KMS-11 (cell line): ENCODE measurements around the gene CROCC2.

Source experiments
- H2AFZ ChIP-seq: fragments of 200-600 bp; sonication (generic); 2 replicates; pipeline ENCODE4 v1.6.1; 2016; ENCODE audit warnings: antibody characterized with exemption, mixed run types, low read depth
- H3K27ac ChIP-seq: fragments of 200-600 bp; sonication (generic); 2 replicates; pipeline ENCODE4 v1.6.1; 2016; ENCODE audit warnings: mild to moderate bottlenecking, mixed run types
- H3K27me3 ChIP-seq: fragments of 200-600 bp; sonication (generic); 2 replicates; pipeline ENCODE4 v1.6.1; 2017; ENCODE audit warnings: mild to moderate bottlenecking, low read depth, mixed run types, moderate library complexity; ENCODE audit not compliant: insufficient read depth
- H3K36me3 ChIP-seq: fragments of 200-600 bp; sonication (generic); 2 replicates; pipeline ENCODE4 v1.6.1; 2017; ENCODE audit warnings: mild to moderate bottlenecking, mixed run types; ENCODE audit not compliant: insufficient read depth
- H3K4me1 ChIP-seq: fragments of 200-600 bp; sonication (generic); 2 replicates; pipeline ENCODE4 v1.6.1; 2016; ENCODE audit warnings: mild to moderate bottlenecking, low read depth, mixed run types; ENCODE audit not compliant: poor library complexity, severe bottlenecking
- H3K4me2 ChIP-seq: fragments of 200-600 bp; sonication (generic); 2 replicates; pipeline ENCODE4 v1.7.0; 2016; ENCODE audit warnings: mild to moderate bottlenecking, mixed run types
- H3K4me3 ChIP-seq: fragments of 200-600 bp; sonication (generic); IDR thresholded peaks from 2 replicates; pipeline ENCODE4 v1.6.1; 2017; ENCODE audit warnings: low read depth, low read length, mixed read lengths; ENCODE audit not compliant: insufficient read depth
- H3K79me2 ChIP-seq: fragments of 200-600 bp; sonication (generic); 2 replicates; pipeline ENCODE4 v1.6.1; 2016; ENCODE audit warnings: low read depth, mixed run types; ENCODE audit not compliant: insufficient read depth
- H3K9ac ChIP-seq: fragments of 200-600 bp; sonication (generic); 2 replicates; pipeline ENCODE4 v1.6.1; 2016; ENCODE audit warnings: mild to moderate bottlenecking, mixed run types
- H4K20me1 ChIP-seq: fragments of 200-600 bp; sonication (generic); 2 replicates; pipeline ENCODE4 v1.6.1; 2016; ENCODE audit warnings: mild to moderate bottlenecking, mixed run types; ENCODE audit not compliant: insufficient read depth
- TF ChIP-seq, protein P1 (sequence below): fragments of 200-600 bp; sonication (generic); conservative IDR thresholded peaks from 2 replicates; pipeline ENCODE4 v1.6.1; 2017; ENCODE audit warnings: low read depth, mild to moderate bottlenecking, antibody characterized with exemption, low read length, moderate library complexity, mixed read lengths

The CROCC2 gene

GRCh38 chr2:241007111-241007510 lies 101.0 kb downstream of the CROCC2 start:
- H3K4me3 ChIP-seq, result no peak overlapping the region
- peaks cover 21% of the 10 kb centered on the region; the same call in 1 of the 2 replicates for H3K27me3 ChIP-seq
- no peak overlapping the region for H3K9ac ChIP-seq
- H3K27ac ChIP-seq, result no peak overlapping the region
- H3K79me2 ChIP-seq, result no peaks in the 10 kb centered on the region
- no peaks in the 10 kb centered on the region for H4K20me1 ChIP-seq
- H3K36me3 ChIP-seq, result no peaks in the 10 kb centered on the region
- no peak overlapping the region for H2AFZ ChIP-seq
- H3K4me1 ChIP-seq, result no peaks in the 10 kb centered on the region
- TF ChIP-seq, protein P1, sequence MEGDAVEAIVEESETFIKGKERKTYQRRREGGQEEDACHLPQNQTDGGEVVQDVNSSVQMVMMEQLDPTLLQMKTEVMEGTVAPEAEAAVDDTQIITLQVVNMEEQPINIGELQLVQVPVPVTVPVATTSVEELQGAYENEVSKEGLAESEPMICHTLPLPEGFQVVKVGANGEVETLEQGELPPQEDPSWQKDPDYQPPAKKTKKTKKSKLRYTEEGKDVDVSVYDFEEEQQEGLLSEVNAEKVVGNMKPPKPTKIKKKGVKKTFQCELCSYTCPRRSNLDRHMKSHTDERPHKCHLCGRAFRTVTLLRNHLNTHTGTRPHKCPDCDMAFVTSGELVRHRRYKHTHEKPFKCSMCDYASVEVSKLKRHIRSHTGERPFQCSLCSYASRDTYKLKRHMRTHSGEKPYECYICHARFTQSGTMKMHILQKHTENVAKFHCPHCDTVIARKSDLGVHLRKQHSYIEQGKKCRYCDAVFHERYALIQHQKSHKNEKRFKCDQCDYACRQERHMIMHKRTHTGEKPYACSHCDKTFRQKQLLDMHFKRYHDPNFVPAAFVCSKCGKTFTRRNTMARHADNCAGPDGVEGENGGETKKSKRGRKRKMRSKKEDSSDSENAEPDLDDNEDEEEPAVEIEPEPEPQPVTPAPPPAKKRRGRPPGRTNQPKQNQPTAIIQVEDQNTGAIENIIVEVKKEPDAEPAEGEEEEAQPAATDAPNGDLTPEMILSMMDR, result no peak
- no peak overlapping the region for H3K4me2 ChIP-seq

GRCh38 chr2:241007880-241008710 lies 102.0 kb downstream of the CROCC2 start:
- H3K79me2 ChIP-seq, result no peaks in the 10 kb centered on the region
- no peak overlapping the region for H3K4me2 ChIP-seq
- H3K36me3 ChIP-seq, result no peaks in the 10 kb centered on the region
- TF ChIP-seq, protein P1, result no peak
- H3K4me1 ChIP-seq, result no peaks in the 10 kb centered on the region
- no peak overlapping the region for H3K4me3 ChIP-seq
- no peak overlapping the region for H3K9ac ChIP-seq
- H3K27ac ChIP-seq, result no peak overlapping the region
- no peak overlapping the region for H2AFZ ChIP-seq
- H3K27me3 ChIP-seq, result peaks cover 24% of the 10 kb centered on the region; the same call in 1 of the 2 replicates
- H4K20me1 ChIP-seq, result no peaks in the 10 kb centered on the region

- Histone ChIP-seq H2AFZ (no peak overlapping the region), H3K27me3 (peaks cover 24% of the 10 kb centered on the region; the same call in 1 of the 2 replicates), H3K4me2 (no peak overlapping the region), H4K20me1 (no peaks in the 10 kb centered on the region), H3K27ac (no peak overlapping the region), H3K36me3 (no peaks in the 10 kb centered on the region), H3K4me3 (no peak overlapping the region), H3K79me2 (no peaks in the 10 kb centered on the region), H3K9ac (no peak overlapping the region), H3K4me1 (no peaks in the 10 kb centered on the region)
- TF ChIP-seq, protein P1, result no peak
Measured at GRCh38 chr2:241008711-241009121, 102.6 kb downstream of the CROCC2 start.

- Histone ChIP-seq H3K4me3 (no peak overlapping the region), H2AFZ (no peak overlapping the region), H3K36me3 (no peaks in the 10 kb centered on the region), H3K4me1 (no peaks in the 10 kb centered on the region), H3K4me2 (no peak overlapping the region), H3K27me3 (peaks cover 24% of the 10 kb centered on the region; the same call in 1 of the 2 replicates), H4K20me1 (no peaks in the 10 kb centered on the region), H3K79me2 (no peaks in the 10 kb centered on the region), H3K27ac (no peak overlapping the region), H3K9ac (no peak overlapping the region)
- TF ChIP-seq, protein P1, result no peak
Measured at GRCh38 chr2:241009191-241009590, 103.1 kb downstream of the CROCC2 start.
